HG03565 (cell line): ENCODE measurements around the gene CPN2.

ENCODE experiments used
- ATAC-seq: cut with Tn5 transposase; IDR thresholded peaks from one replicate; pipeline ENCODE4 v1.9.1; 2021; ENCODE audit warnings: mild to moderate bottlenecking, moderate library complexity; ENCODE audit not compliant: unreplicated experiment

The CPN2 gene

DNA sequence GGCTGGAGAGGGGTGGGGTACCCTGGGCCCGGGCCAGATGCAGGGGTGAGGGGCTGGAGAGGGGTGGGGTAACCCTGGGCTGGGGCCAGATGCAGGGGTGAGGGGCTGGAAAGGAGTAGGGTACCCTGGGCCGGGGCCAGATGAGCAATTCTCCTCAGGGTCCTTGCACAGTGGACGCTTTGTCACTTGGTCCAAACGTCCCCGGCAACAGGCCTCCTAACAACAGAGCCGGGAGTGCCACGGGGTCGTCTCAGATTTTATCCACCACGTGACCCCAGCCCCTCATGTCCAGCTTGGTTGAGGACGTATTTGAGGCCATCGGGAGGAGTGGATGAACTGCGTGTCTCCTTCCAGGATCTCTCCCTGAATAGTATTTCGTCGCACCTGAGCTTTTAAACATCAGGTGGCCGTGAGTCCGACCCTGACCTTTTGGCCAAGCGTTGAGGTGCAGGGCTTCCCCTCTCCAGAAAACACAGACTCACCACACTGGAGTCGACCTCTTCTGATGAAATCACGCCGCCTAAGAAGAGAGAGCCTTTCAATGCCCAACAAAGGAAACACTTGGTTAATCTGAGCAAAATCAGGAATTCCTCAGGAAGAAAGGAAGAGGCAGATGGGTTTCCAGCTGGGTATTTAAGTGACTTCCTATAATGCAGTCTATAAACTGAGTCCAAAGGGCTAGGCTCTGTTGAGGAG lies 31.2 kb upstream of the CPN2 start:
- ATAC-seq: no peak

DNA sequence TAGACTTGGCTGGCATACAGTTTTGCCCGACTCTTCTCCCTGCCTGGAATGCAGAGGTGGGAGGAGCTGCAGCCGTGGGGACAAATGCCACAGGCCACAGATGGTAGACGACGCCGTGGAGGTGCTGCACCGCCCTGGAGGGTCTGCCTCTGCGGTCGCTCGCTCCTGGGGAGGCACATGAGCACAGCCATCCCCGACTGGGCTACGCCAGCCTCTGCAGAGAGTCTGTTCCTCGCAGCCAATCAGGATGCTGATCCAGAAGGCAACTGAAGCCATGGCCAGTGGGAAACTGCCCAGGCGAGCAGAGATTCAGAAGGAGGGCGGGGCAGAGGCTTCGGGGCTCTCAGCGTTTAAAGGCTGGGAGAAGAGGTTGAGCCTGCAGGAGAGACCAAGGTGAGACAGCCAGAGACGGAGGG lies 30.3 kb upstream of the CPN2 start:
- no peak for ATAC-seq

DNA sequence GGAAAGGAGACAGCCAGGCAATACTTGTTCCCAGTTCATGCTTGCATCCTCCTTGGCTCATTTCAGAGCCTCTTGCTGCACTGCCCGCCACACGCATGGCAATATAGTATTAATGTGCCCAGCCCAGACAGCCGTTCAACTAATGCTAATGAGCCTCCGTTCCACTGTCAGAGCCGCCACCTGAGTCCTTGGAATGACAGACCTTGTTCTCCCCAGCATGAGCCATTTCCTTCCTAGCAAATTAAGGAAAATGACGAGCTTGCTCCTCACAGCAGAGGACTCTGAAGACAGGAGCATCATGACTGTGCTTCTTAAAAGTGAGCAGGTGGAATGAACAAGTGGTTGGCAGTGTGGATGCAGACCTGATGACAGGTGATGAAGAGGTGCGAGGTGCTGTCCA lies 29.2 kb upstream of the CPN2 start:
- ATAC-seq: no peak

DNA sequence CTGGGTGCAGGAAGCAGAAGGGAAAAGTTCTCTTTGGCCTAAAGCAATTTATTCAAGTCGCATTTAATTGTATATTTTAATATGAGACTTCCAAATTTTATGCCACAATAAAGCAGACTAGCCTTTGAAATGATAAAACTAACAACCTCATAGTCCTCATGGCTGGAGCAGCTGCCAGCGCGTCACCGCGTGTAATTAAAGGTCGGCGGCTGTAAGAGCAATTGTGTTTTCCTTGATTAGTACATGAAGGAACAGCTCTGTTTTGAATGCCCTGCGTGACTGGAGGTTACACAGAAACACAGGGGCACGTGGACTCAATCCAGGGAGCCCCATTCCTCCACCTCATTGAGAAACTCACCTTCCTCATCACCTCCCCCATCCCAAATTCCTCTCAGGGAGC lies 28.5 kb upstream of the CPN2 start:
- ATAC-seq: no peak

DNA sequence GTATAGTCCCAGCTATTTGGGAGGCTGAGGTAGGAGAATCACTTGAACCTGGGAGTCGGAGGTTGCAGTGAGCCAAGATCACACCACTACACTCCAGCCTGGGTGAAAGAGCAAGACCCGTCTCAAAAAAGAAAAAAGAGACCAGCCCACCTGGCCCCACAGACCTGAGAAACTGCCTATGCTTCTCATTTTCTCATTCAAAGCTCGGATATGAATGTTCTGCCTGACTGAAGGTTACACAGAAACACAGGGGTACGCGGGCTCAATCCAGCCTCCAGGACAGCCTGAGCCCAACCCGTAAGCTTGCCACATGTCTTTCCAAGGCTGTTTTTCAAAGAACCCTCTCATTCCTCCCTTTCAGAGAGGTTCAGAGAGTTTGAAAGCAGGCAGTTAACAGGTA lies 28.1 kb upstream of the CPN2 start:
- no peak for ATAC-seq

DNA sequence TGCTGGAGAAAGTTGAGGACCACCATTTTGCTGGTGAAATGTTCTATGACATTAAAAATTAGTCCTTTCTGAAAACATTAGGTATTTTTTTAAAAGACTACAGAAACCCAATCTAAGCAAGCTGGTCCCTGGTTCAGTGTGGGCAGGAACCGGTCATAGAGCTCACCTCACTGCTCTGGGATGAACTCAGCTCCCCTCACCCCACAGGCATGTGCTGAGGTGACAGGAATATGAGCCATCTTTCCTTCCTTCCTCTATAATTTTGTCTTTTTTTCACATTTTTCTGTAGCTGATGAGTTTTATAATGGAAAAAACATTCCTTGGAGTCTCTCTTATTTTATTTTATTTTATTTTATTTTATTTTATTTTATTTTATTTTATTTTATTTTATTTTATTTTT lies 26.6 kb upstream of the CPN2 start:
- no peak for ATAC-seq

DNA sequence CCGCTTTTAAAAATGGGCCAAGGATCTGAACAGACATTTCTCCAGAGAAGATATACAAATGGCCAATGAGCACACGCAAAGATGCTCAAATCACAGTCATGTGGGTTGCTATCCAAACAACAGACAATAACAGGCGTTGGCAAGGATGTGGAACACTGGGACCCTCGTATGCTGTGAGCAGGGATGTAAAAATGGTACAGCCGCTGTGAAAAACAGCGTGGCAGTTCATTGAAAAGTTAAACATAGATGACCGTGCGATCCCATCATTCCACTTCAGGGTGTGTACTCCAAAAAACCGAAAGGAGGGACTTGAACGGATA lies 25.1 kb upstream of the CPN2 start:
- ATAC-seq: no peak

DNA sequence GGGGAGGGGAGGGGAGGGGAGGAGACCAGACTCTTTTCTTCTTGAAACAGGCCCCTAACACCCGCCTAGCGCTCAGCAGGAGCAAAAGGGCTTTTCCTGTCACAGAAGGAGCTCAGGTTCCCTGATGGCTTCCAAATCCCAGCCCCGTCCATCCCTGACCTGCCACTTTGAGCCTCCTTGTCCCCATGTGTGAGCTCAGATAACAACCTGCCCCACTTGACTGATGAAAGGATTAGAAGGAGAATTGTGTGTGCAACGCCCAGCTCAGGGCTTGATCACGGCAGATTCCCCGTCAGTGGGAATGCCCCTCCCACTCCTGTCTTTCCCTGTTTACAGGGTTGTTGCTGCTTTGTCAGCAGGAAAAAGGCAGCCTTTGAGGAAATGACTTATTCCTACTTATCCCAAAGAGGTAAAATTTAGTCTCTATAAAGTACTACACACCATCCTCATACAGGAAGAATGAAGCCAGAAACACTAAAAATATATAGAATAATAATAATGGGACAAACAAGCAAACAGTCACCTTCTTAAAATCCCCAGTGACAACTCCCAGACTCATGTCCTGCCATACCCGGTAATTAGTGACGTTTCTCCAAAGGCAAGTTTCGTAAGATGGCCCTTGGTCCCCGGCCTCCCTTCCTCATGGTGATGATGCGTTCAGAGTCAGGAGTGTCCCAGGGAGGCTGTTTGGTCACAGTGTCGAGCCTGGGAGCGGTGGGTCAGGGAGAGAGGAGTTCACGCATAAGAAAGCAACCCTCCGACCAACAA lies 24.5 kb upstream of the CPN2 start:
- no peak for ATAC-seq

DNA sequence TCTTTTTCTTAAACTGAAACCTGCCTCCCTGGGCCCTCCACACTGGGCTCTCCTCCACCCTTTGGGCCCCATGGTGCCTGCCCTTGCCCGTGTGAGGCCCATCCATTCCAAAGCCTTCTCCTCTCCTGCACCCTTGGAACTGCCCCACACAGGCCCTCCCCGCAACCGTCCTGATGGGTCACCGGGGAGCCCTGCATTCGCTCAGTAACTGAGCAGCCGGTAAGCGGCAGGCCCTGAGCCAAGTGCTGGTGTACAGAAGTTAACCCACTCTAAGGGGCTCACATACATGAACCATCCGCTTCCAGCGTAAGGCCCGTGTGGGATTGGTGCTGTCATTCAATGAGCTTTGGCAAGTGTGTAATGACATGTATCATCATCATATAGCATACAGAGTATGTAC lies 23.8 kb upstream of the CPN2 start:
- no peak for ATAC-seq

DNA sequence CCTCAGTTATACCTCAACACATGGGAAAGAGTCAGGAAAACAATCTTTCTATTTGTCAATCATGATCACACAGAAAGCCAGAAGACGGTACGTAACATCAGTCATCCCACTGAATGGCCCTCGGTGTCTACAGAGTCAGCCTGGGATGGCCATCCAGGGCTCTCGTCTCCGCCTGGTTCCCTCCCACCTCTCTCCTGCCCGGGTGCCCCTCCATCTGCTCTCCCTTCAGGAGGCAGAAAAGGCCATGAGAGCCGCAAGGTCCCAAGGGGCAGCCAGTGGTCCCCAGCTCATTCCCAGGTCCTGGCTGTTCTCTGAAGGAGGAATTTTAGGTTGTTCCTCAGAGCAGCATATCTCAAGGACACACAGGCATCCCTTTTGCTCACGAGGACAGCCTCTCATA lies 22.8 kb upstream of the CPN2 start:
- ATAC-seq: no peak

DNA sequence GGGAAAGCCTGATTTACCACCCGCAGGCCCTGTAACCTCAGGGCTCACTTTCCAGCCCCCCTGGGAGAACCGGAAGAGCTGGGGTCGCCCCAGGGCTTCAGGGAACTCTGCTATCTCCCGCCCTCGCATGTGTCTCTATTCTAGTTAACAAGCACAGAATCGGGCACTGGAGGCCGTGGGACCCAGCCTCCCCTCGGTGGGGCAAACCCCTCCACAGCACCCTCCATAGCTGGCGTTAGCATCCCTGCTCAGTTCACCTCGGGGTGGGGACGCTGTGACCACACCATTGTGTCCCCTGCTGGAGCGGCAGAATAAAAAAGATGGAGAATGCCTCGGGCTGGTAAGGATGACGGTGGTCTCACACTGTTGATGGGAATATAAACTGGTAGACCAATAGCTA lies 21.9 kb upstream of the CPN2 start:
- no peak for ATAC-seq

DNA sequence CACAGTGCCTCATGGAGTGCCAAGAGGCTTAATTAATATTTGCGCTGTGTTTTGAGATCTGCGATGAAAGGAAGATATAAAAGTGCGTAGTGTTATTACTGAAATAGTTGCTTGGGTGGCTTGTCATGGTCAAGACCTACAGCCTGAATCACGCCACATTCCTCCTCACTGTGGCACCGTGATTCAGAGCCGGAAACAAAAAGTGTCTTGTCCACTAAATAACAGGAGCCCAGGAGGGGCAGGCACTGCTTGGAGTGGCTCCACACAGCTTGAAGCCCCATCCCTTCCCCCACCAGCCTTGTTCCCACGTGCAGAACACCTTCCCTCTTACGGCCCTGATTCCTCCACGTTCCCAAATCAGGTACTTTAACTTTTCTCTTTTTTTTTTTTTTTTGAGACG lies 19.6 kb upstream of the CPN2 start:
- no peak for ATAC-seq

DNA sequence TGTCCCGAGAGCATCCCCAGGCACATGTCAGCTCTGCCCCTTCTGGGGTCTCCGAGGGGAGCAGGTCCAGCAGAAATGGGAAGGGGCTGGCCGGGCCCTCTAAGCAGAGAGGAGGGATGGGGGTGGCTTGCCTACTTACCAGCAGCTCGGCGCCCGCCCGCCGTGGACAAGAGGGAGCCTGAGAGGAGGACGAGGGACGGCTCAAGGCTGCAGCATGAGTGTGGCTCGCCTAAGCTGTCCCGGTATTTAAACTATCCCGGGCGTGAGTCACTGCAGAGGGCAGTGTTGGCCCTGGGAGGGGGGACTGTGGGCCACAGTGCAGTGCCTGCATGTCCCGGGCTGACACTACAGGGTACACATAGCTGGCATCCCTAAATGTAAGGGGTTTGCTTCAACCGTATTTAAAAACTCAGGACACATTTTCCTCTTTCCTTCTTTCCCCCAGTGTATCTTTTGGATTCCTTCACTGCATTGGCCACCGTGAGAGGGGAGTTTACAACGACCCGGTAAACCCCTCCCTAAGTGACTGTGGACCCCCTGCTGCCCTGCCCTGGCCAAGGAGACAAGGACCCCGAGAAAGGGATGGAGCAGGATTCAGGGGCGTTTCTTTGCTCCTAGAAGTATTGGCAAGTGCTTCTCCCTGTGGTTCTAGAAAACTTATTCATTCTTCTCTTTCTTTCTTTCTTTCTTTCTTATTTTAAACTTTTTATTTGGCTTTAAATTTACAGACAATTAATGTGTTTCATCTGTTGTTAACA lies 18.6 kb upstream of the CPN2 start, which contains the start of gene LRRC15:
LRRC15 (minus strand) TSS at position 222 of the 758 bp plus-strand sequence. CDS start 8,700 bp downstream, outside the sequence.
- no peak for ATAC-seq

DNA sequence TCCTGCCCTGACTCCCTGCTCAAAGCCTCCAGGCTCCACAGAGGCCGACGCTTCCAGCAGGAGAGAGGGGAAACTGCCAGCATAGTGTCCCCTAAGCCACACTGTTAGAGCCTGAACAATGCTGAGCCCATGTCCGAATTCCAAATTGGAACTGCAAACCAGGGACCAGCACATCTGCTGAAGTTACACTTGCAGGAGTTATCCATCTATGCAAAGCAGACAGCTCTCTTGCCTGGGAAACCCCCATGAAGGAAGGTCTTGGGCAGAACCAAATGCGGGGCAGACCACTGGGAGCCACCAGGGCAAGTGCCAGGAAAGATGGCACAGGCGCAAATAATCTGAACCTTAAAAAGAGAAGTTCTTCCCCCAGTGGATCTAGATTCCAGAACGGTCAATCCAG lies 17.8 kb upstream of the CPN2 start:
- ATAC-seq: no peak

DNA sequence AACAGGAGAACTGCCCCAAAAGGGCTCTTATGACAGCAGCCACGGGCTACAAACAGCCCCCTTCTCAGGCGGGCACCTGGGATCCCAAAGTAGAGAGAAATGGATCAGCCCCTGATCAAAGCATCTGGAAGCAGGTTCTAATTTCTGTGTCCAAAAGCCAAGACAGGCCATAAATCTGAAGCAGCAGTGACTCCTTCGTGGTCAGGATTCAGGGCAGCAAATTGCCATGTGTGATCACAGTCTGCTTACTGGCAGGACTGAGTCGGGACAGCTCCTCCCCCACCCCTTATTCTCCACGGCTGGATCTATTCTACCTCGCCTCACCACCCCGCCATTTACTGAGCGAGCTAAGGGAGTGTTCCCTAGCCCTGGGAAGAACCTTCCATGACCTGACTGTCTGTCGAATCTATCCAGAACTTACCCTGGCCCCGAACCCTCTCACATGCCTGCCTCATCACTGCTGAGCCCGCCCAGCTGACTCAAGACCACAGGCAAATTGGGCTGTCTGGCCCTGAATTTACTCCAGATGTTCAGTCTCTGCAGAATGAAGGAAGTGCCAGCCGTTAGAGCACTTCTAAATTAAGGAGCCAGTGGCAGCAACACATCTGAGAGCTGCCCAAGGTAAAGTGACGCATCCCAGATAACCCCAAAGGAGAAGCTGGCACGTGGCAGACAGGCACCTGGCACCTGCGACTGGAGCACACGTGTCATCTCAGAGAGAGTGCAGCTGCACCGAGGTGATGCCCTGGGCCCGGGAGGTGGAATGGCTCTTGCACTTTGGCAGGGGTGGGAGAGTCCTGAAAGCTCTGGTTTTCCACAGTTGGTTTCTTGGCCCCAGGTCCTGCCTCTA lies 17.1 kb upstream of the CPN2 start:
- no peak for ATAC-seq

DNA sequence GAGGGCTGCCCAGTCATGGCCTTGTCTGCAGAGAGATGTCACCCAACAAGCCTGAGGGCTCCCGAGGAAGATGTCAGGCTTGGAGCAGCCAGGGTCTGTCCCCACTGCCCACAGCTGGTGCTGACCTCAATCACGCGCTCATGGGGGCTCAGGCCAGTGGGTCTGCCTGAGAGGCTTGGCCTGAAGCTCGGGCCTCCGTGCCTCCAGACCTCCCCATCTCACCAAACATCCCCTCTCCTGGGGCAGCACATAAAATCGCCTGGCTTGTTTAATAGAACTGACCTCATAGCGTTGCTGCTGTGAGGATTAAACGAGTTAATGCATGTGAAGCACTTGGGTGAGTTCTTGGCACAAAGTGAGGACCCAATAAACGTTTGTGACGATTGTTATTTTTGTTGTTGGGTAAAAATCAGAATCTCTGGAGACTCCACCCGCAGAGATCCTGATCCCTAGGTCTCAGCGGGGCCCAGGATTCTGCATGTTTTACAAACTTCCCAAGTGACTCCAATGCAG lies 14.9 kb upstream of the CPN2 start:
- no peak for ATAC-seq

DNA sequence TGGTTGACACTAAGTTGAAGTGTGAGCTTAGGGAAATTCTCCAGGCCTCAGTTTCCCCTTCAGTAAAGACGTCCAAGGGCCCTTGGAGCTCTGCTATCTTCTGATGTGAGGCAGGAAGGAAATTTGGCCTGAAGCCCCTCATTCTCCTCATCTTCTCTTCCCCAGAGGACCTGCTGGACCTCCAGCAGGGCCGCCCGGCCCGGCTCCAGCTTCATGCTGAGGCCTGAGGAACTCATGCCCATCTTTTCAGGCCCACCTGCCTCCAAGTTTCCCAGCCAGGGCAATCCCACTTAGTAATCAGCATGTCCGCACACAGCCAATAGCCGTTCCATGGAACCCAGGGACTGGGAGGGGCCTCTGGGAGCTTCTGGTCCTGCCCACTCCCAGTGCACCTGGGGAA lies 14.4 kb upstream of the CPN2 start:
- no peak for ATAC-seq

DNA sequence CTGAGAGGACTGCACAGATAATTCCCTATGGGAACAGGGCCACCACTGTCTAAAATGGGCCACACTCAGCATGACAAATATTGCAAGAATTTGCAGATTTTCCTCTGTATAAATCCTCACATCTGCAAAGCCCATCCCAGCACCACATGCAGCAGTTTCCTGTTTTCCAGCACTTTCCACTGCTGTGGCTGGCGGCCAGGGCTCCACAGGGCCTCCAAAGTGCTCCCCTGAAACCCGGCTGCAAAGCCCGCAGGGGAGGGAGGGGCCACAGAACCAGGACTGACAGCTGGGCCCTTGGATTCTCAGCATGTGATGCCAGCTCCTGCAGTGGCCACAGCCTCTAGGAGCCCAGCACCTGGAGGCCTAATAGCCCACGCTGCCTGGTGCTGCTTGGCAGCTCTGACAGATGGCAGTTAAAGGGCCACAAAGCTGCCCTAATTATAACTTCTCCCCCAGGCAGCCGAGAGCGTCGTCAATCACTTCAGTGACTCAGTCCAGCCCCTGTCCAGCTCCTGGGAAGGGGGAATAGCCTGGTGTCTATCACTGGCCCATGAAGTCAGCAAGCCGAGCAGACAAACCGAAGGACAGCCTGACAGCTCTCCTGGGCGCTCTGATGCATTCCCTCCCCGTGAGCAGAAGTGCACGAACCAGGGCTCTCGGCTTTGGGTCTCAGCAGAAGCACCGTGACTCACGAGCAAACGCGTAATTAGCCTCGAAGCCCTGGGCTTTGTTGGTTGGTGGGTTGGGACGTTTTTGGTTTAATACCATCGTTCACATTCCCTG lies 13.7 kb upstream of the CPN2 start:
- no peak for ATAC-seq

DNA sequence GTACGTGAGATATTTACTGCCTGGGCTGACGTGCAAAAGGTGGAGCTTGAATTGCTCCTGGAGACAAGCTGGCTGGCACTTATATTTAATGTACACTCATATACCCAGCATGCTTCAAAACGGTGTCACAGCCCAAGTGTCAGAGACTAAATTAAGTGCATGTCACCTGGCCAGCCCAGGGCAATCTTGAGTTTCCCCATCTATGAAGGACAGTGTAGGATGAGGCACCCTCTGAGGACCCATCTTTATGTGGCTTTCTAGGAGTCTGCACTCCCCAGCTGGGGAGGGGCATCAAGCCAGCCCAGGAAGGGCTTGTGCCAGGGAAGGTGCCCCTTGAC lies 13.2 kb upstream of the CPN2 start:
- no peak for ATAC-seq

DNA sequence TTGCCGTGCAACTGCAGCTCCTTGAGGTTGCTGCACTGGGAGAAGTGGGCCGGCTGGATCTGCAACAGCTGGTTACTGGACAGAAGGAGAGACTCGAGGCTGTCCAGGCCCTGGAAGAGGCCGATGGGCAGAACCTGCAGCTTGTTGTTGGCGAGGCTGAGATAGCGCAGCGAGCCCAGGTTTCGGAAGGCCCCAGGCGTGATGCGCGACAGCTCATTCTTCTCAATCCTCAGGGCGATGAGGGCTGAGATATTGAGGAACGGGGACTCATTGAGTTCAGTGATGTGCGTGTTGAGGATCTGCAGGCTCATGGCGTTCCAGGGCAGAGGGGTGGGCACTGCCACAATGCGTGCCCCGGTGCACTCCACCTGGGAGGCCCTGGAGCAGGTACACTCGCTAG lies 9.4 kb upstream of the CPN2 start:
- no peak for ATAC-seq
